Left ventricle myocardium inferior (tissue), 1 donor: Measurements from ENCODE around the gene UMODL1. TPM values are rescaled to one million over a fixed set of nuclear protein-coding genes. Genes with fewer than 3 reads are reported as not detected.
"Not testable (repeated sequence)": the region's sequence is repeated elsewhere in the genome, so short reads cannot be mapped to it uniquely, and the experiment has no call there.

ENCODE experiments used
- DNase-seq: peaks from one replicate; pipeline ENCODE4 v3.0.0-alpha.2; 2020
- H3K27ac ChIP-seq: fragments of 200-600 bp; replicated peaks from 2 replicates; pipeline ENCODE4 v1.8.0; 2021
- H3K27me3 ChIP-seq: fragments of 200-600 bp; 2 replicates; pipeline ENCODE4 v1.8.0; 2021; ENCODE audit warnings: low read depth
- H3K36me3 ChIP-seq: fragments of 200-600 bp; 2 replicates; pipeline ENCODE4 v1.8.0; 2021
- H3K4me1 ChIP-seq: fragments of 200-600 bp; 2 replicates; pipeline ENCODE4 v1.8.0; 2021
- H3K4me3 ChIP-seq: fragments of 200-600 bp; 2 replicates; pipeline ENCODE4 v1.8.0; 2021; ENCODE audit warnings: mild to moderate bottlenecking, moderate library complexity
- H3K9me3 ChIP-seq: fragments of 200-600 bp; replicated peaks from 2 replicates; pipeline ENCODE4 v1.8.0; 2021
- intact Hi-C: fragments of 100-400 bp; cut with micrococcal nuclease; formaldehyde crosslinking; loops from one replicate; pipeline ENCODE4 v1.11.0; 2022
- total RNA-seq: library from RNA; stranded (reverse); fragmentation: NEBNext Ultra II Directional; extraction: Animal tissue kit (Norgen Biotek cat#: 25700); gene quantifications from one replicate; pipeline ENCODE4 v1.2.1, GENCODE V29; 2021
- TF ChIP-seq, protein P1 (sequence below): fragments of 200-600 bp; IDR thresholded peaks from 2 replicates; pipeline ENCODE4 v1.8.0; 2021; ENCODE audit warnings: antibody characterized with exemption, mild to moderate bottlenecking, borderline replicate concordance
- donor health status: DM: no; HTN: yes; CAD: no; lungs with severe emphysema.

The UMODL1 gene
- total RNA-seq, 1 donor from 2014 or later: 0.08 TPM

- intact Hi-C loops: no loop called here
- Histone ChIP-seq H3K36me3 (no peaks in the 10 kb centered on the region), H3K27ac (no peak overlapping the region), H3K4me3 (no peak overlapping the region), H3K9me3 (no peaks in the 10 kb centered on the region), H3K27me3 (no peaks in the 10 kb centered on the region), H3K4me1 (peaks cover 17% of the 10 kb centered on the region)
- TF ChIP-seq, protein P1, sequence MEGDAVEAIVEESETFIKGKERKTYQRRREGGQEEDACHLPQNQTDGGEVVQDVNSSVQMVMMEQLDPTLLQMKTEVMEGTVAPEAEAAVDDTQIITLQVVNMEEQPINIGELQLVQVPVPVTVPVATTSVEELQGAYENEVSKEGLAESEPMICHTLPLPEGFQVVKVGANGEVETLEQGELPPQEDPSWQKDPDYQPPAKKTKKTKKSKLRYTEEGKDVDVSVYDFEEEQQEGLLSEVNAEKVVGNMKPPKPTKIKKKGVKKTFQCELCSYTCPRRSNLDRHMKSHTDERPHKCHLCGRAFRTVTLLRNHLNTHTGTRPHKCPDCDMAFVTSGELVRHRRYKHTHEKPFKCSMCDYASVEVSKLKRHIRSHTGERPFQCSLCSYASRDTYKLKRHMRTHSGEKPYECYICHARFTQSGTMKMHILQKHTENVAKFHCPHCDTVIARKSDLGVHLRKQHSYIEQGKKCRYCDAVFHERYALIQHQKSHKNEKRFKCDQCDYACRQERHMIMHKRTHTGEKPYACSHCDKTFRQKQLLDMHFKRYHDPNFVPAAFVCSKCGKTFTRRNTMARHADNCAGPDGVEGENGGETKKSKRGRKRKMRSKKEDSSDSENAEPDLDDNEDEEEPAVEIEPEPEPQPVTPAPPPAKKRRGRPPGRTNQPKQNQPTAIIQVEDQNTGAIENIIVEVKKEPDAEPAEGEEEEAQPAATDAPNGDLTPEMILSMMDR: no peak
- no peak for DNase-seq
Observed at GRCh38 chr21:42172596-42173483, 101.7 kb downstream of the UMODL1 start.

- DNase-seq: no peak
- intact Hi-C loops: no loop called here
- peaks cover 17% of the 10 kb centered on the region for H3K4me1 ChIP-seq
- no peak overlapping the region for H3K4me3 ChIP-seq
- no peaks in the 10 kb centered on the region for H3K36me3 ChIP-seq
- TF ChIP-seq, protein P1: no peak
- no peaks in the 10 kb centered on the region for H3K9me3 ChIP-seq
- no peaks in the 10 kb centered on the region for H3K27me3 ChIP-seq
- no peak overlapping the region for H3K27ac ChIP-seq
Observed at GRCh38 chr21:42174173-42174572, 103.1 kb downstream of the UMODL1 start.

GRCh38 chr21:42175110-42175710 is 104.1 kb downstream of the UMODL1 start:
- Histone ChIP-seq H3K27ac (no peak overlapping the region), H3K9me3 (no peaks in the 10 kb centered on the region), H3K4me3 (no peak overlapping the region), H3K36me3 (no peaks in the 10 kb centered on the region), H3K27me3 (no peaks in the 10 kb centered on the region), H3K4me1 (peaks cover 16% of the 10 kb centered on the region)
- intact Hi-C loops: no loop called here
- DNase-seq: no peak
- TF ChIP-seq, protein P1: no peak

DNA sequence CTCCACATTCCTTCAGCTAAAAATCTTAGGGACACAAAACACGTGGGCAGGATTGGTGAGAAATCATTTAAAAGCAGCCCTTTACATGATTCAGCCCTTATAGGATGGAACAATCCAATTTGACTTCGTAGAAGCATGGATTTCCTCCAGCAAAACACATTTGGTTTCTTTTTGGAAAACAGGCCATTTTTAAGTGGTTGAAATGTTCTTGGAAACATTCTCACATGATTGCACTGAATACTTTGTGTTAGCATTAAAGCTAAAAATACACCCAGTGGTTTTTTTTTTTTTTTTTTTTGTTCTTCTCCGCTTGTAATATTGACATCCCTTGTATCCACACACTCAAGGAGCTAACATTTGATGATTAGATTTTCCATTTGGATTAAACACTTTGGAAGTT is 105.7 kb downstream of the UMODL1 start:
- no peak overlapping the region for H3K27ac ChIP-seq
- DNase-seq: no peak
- peaks cover 2% of the 10 kb centered on the region for H3K4me1 ChIP-seq
- no peaks in the 10 kb centered on the region for H3K27me3 ChIP-seq
- H3K9me3 ChIP-seq: no peaks in the 10 kb centered on the region
- no peak overlapping the region for H3K4me3 ChIP-seq
- no peaks in the 10 kb centered on the region for H3K36me3 ChIP-seq
- intact Hi-C loops: no loop called here
- TF ChIP-seq, protein P1: no peak

DNA sequence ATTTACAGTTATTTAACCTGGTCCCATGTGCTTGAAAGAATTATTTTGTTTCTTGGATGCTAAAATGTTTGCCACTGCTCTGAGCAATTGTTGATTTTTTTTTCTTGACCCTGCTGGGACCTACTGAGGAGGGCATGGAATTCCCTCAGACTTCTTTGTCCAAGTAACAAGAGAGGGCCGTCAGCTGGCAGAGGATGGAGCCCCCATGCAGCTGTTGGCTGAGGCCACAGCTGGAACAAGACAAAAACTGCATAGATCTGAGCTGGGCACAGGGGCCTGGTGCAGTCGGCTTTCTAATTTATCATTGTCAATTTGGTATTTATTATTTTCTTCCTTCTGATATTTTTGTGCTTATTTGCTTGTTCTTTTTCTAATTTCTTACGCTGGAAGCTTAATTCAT is 108.2 kb downstream of the UMODL1 start:
- DNase-seq: no peak
- intact Hi-C loops: no loop called here
- TF ChIP-seq, protein P1: no peak

GRCh38 chr21:42180001-42180400 is 108.9 kb downstream of the UMODL1 start:
- intact Hi-C loops: loop anchor here (10.0 kb wide), 1 partner anchor 75 kb away; no protein-coding TSS in a partner anchor
- H3K4me3 ChIP-seq, H3K27me3 ChIP-seq, H3K4me1 ChIP-seq, H3K9me3 ChIP-seq, DNase-seq, H3K27ac ChIP-seq, H3K36me3 ChIP-seq: not testable (repeated sequence)

More for the DNA sequence above, 108.2 kb downstream of the UMODL1 start:
- H3K27me3 ChIP-seq: no peaks in the 10 kb centered on the region
- H3K27ac ChIP-seq: no peak overlapping the region
- peaks cover 6% of the 10 kb centered on the region for H3K4me1 ChIP-seq
- no peak overlapping the region for H3K4me3 ChIP-seq
- H3K36me3 ChIP-seq: no peaks in the 10 kb centered on the region
- no peaks in the 10 kb centered on the region for H3K9me3 ChIP-seq
